ENCODE results near the gene ADGRL1. TPM values are rescaled to one million over a fixed set of nuclear protein-coding genes. Genes with fewer than 3 reads are reported as not detected.

The ADGRL1 gene
- total RNA-seq, 2 donors from 2014 or later: 70.8 to 82.6 TPM

DNA sequence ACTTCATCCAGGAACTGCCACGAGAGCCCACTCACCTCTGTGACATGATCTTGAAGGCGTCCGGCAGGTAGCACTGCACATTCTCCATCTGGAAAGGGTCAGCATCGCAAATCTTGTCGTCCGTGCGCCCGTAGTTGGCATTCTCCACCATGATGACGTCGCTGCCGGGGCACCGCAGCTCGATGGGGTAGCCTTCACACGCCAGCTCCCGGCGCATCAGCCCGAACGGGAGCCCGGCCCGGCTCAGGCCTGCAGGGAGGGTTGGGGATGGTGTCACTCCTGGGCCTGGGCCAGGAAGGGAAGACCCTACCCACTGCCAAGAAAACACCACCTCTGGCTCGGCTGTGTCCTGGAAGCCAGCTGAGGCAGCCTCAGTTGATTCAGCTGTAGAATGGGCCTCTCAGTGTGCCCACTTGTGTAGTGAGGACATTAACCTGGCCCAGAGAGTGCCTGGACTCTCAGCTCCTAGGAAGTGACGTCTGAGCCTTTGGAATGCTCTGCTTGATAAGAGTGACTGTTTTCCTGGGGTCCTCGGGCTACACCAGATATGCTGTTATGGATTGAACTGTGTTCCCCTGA lies 28.4 kb downstream of the ADGRL1 start:
- peaks cover 4% of the 10 kb centered on the region for H3K4me1 Mint-ChIP-seq
- 96 to 98% methylated on average over 18 to 23 of the region's 23 CpGs for WGBS, 2 experiments (ENCODE audit: insufficient coverage in 1 of 2, insufficient read length in 1 of 2)
- no peaks in the 10 kb centered on the region for H3K9me3 Mint-ChIP-seq

DNA sequence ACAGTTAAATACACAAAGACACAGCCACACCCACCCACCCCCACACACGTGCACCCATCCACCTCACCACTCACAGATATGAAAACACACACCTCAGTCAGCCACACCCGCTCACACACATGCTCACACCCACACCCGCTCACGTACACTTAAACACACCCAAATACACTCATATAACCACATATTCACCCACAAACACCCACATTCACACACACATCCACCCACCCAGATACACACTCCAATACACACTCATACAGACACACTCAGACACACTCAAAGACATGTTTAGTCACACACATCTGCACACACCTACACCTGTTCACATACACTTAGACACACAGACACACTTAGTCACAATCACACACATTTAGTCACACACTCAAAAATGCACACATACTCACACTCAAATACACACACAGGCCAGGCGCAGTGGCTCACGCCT lies 30.6 kb downstream of the ADGRL1 start:
- H3K9me3 Mint-ChIP-seq: no peaks in the 10 kb centered on the region
- H3K4me3 Mint-ChIP-seq: no peak overlapping the region
- H3K36me3 ChIP-seq (ENCODE audit: control insufficient read depth, insufficient read depth, low read length): peaks cover 49% of the 10 kb centered on the region
- no peak overlapping the region for H3K27ac Mint-ChIP-seq
- peaks cover 4% of the 10 kb centered on the region for H3K4me1 Mint-ChIP-seq
- no peak for DNase-seq
- 88 to 90% methylated on average over 5 to 6 of the region's 6 CpGs for WGBS, 2 experiments (ENCODE audit: insufficient coverage in 1 of 2, insufficient read length in 1 of 2)
- H3K27me3 Mint-ChIP-seq (ENCODE audit: insufficient read depth): no peaks in the 10 kb centered on the region
- H3K9ac ChIP-seq (ENCODE audit: extremely low read depth, low read length, poor library complexity, severe bottlenecking): no peak overlapping the region
- TF ChIP-seq, protein P1, sequence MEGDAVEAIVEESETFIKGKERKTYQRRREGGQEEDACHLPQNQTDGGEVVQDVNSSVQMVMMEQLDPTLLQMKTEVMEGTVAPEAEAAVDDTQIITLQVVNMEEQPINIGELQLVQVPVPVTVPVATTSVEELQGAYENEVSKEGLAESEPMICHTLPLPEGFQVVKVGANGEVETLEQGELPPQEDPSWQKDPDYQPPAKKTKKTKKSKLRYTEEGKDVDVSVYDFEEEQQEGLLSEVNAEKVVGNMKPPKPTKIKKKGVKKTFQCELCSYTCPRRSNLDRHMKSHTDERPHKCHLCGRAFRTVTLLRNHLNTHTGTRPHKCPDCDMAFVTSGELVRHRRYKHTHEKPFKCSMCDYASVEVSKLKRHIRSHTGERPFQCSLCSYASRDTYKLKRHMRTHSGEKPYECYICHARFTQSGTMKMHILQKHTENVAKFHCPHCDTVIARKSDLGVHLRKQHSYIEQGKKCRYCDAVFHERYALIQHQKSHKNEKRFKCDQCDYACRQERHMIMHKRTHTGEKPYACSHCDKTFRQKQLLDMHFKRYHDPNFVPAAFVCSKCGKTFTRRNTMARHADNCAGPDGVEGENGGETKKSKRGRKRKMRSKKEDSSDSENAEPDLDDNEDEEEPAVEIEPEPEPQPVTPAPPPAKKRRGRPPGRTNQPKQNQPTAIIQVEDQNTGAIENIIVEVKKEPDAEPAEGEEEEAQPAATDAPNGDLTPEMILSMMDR (conservative IDR thresholded peaks at IDR 0.05): no peak
- no peaks in the 10 kb centered on the region for H3K9me3 ChIP-seq (ENCODE audit: control insufficient read depth, low read length)
- peaks cover 57% of the 10 kb centered on the region for H3K36me3 Mint-ChIP-seq (ENCODE audit: low read depth)
- no peaks in the 10 kb centered on the region for H3K27me3 ChIP-seq (ENCODE audit: control insufficient read depth, insufficient read depth, low read length, poor library complexity, severe bottlenecking)
- no peaks in the 10 kb centered on the region for H3K4me1 ChIP-seq (ENCODE audit: control insufficient read depth, insufficient read depth, low read length)
- no peak overlapping the region for H3K4me3 ChIP-seq (ENCODE audit: low read length)
- H3K27ac ChIP-seq (ENCODE audit: low read depth, low read length): no peak overlapping the region

More for the DNA sequence above, 28.4 kb downstream of the ADGRL1 start:
- Histone ChIP-seq H3K9me3 (ENCODE audit: control insufficient read depth, low read length) (no peaks in the 10 kb centered on the region), H3K27me3 (ENCODE audit: control insufficient read depth, insufficient read depth, low read length, poor library complexity, severe bottlenecking) (no peaks in the 10 kb centered on the region), H3K36me3 (ENCODE audit: control insufficient read depth, insufficient read depth, low read length) (peaks cover 32% of the 10 kb centered on the region), H3K4me1 (ENCODE audit: control insufficient read depth, insufficient read depth, low read length) (no peaks in the 10 kb centered on the region), H3K9ac (ENCODE audit: extremely low read depth, low read length, poor library complexity, severe bottlenecking) (no peak overlapping the region), H3K27ac (ENCODE audit: low read depth, low read length) (no peak overlapping the region), H3K4me3 (ENCODE audit: low read length) (no peak overlapping the region)
- Mint-ChIP-seq H3K36me3 (ENCODE audit: low read depth) (peaks cover 35% of the 10 kb centered on the region), H3K27ac (no peak overlapping the region), H3K4me3 (no peak overlapping the region), H3K27me3 (ENCODE audit: insufficient read depth) (no peaks in the 10 kb centered on the region)
- TF ChIP-seq, protein P1 (conservative IDR thresholded peaks at IDR 0.05): no peak
- no peak for DNase-seq

DNA sequence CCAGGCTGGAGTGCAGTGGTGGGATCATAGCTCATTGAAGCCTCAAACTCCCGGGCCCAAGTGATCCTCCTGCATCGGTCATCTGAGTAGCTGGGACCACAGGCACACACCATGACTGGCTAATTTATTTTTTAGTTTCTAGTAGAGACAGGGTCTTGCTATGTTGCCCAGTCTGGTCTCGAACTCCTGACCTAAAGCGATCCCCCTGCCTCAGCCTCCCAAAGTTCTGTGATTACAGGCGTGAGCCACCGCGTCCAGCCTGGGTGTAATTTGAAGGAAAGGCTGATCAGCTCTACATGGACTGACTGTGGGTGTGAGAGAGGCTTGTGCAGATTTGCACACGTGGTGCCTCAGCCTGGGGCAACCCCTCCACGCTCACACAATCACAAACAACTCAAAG lies 31.1 kb downstream of the ADGRL1 start:
- H3K9me3 Mint-ChIP-seq: no peaks in the 10 kb centered on the region
- peaks cover 54% of the 10 kb centered on the region for H3K36me3 ChIP-seq (ENCODE audit: control insufficient read depth, insufficient read depth, low read length)
- WGBS, 2 experiments (ENCODE audit: insufficient coverage in 1 of 2, insufficient read length in 1 of 2): 97 to 99% methylated on average over 7 to 9 of the region's 9 CpGs

More for the DNA sequence above, 31.1 kb downstream of the ADGRL1 start:
- Mint-ChIP-seq H3K4me3 (no peak overlapping the region), H3K4me1 (peaks cover 4% of the 10 kb centered on the region), H3K27ac (no peak overlapping the region), H3K27me3 (ENCODE audit: insufficient read depth) (no peaks in the 10 kb centered on the region), H3K36me3 (ENCODE audit: low read depth) (peaks cover 62% of the 10 kb centered on the region)
- no peaks in the 10 kb centered on the region for H3K4me1 ChIP-seq (ENCODE audit: control insufficient read depth, insufficient read depth, low read length)
- no peak overlapping the region for H3K4me3 ChIP-seq (ENCODE audit: low read length)
- no peaks in the 10 kb centered on the region for H3K9me3 ChIP-seq (ENCODE audit: control insufficient read depth, low read length)
- TF ChIP-seq, protein P1 (conservative IDR thresholded peaks at IDR 0.05): no peak
- H3K27me3 ChIP-seq (ENCODE audit: control insufficient read depth, insufficient read depth, low read length, poor library complexity, severe bottlenecking): no peaks in the 10 kb centered on the region
- DNase-seq: no peak
- no peak overlapping the region for H3K9ac ChIP-seq (ENCODE audit: extremely low read depth, low read length, poor library complexity, severe bottlenecking)
- no peak overlapping the region for H3K27ac ChIP-seq (ENCODE audit: low read depth, low read length)

Data from endodermal cell (in vitro differentiated cells).